GM23338 (cell line): Measurements from ENCODE around the gene NOL9. TPM values are rescaled to one million over a fixed set of nuclear protein-coding genes. Genes with fewer than 3 reads are reported as not detected.
"Not testable (repeated sequence)": the region's sequence is repeated elsewhere in the genome, so short reads cannot be mapped to it uniquely, and the experiment has no call there.

ENCODE experiments used
- ATAC-seq: fragments of 200-7000 bp; cut with Tn5 transposase; 3 replicates; pipeline ENCODE4 v1.9.1; 2020
- DNase-seq: peaks from one replicate; pipeline ENCODE4 v3.0.0-alpha.2; 2015; ENCODE audit warnings: low spot score
- H2AFZ ChIP-seq: fragments of 200-600 bp; sonication (generic); 2 replicates; pipeline ENCODE4 v1.8.0; 2016; ENCODE audit warnings: antibody characterized with exemption, mild to moderate bottlenecking, moderate library complexity
- H3F3A ChIP-seq: fragments of 200-600 bp; sonication (generic); replicated peaks from 2 replicates; pipeline ENCODE4 v1.8.0; 2017; ENCODE audit warnings: antibody characterized with exemption, mixed run types, low read depth
- H3K27ac ChIP-seq: fragments of 200-600 bp; sonication (generic); 2 replicates; pipeline ENCODE4 v1.6.1; 2016; ENCODE audit warnings: low read depth
- H3K27me3 ChIP-seq: fragments of 200-600 bp; sonication (generic); 2 replicates; pipeline ENCODE4 v1.8.0; 2016; ENCODE audit warnings: mild to moderate bottlenecking, mixed run types, moderate library complexity; ENCODE audit not compliant: insufficient read depth
- H3K36me3 ChIP-seq: fragments of 200-600 bp; sonication (generic); 2 replicates; pipeline ENCODE4 v1.8.0; 2016; ENCODE audit warnings: mild to moderate bottlenecking; ENCODE audit not compliant: insufficient read depth
- H3K4me1 ChIP-seq: fragments of 200-600 bp; sonication (generic); 2 replicates; pipeline ENCODE4 v1.8.0; 2016; ENCODE audit warnings: mild to moderate bottlenecking, moderate library complexity; ENCODE audit not compliant: insufficient read depth
- H3K4me2 ChIP-seq: fragments of 200-600 bp; sonication (generic); 2 replicates; pipeline ENCODE4 v1.7.1; 2017; ENCODE audit warnings: mixed run types
- H3K4me3 ChIP-seq: fragments of 200-600 bp; sonication (generic); 2 replicates; pipeline ENCODE4 v1.6.1; 2016; ENCODE audit warnings: mixed run types
- H3K79me2 ChIP-seq: fragments of 200-600 bp; sonication (generic); replicated peaks from 2 replicates; pipeline ENCODE4 v1.8.0; 2017; ENCODE audit warnings: mild to moderate bottlenecking; ENCODE audit not compliant: insufficient read depth
- H3K9me2 ChIP-seq: fragments of 200-600 bp; sonication (generic); 2 replicates; pipeline ENCODE4 v1.8.0; 2017; ENCODE audit not compliant: insufficient read depth
- H4K20me1 ChIP-seq: fragments of 200-600 bp; sonication (generic); replicated peaks from 2 replicates; pipeline ENCODE4 v1.8.0; 2017; ENCODE audit warnings: mild to moderate bottlenecking; ENCODE audit not compliant: insufficient read depth
- H3K27ac Mint-ChIP-seq: 2 replicates; pipeline ENCODE4 v1.8.0; 2020; ENCODE audit warnings: inconsistent platforms, mild to moderate bottlenecking, moderate library complexity, mixed read lengths
- H3K27me3 Mint-ChIP-seq: 3 replicates; pipeline ENCODE4 v1.8.0; 2022; ENCODE audit warnings: low read depth, mild to moderate bottlenecking, moderate library complexity, mixed read lengths, inconsistent platforms; ENCODE audit not compliant: insufficient read depth, poor library complexity
- H3K36me3 Mint-ChIP-seq: 3 replicates; pipeline ENCODE4 v1.8.0; 2021; ENCODE audit warnings: low read depth, mild to moderate bottlenecking, inconsistent platforms, moderate library complexity, mixed read lengths
- H3K4me1 Mint-ChIP-seq: 3 replicates; pipeline ENCODE4 v1.8.0; 2020; ENCODE audit warnings: mild to moderate bottlenecking, inconsistent platforms, mixed read lengths
- H3K4me3 Mint-ChIP-seq: 3 replicates; pipeline ENCODE4 v1.8.0; 2021; ENCODE audit warnings: moderate library complexity, mild to moderate bottlenecking, inconsistent platforms, mixed read lengths
- H3K9me3 Mint-ChIP-seq: 3 replicates; pipeline ENCODE4 v1.8.0; 2020; ENCODE audit warnings: moderate library complexity, mild to moderate bottlenecking, inconsistent platforms, mixed read lengths
- CREB1 ChIP-seq: fragments of 250-450 bp; sonication (Bioruptor Pico); IDR thresholded peaks from 2 replicates; pipeline ENCODE4 v1.5.0; 2020; ENCODE audit warnings: low read depth, mild to moderate bottlenecking, moderate library complexity
- ETS1 ChIP-seq: IDR thresholded peaks from 2 replicates; pipeline ENCODE4 v1.6.1; 2016; ENCODE audit warnings: antibody characterized with exemption
- EZH2 ChIP-seq: fragments of 200-600 bp; sonication (generic); IDR thresholded peaks from one replicate; pipeline ENCODE4 v1.8.0; 2017; ENCODE audit warnings: antibody characterized with exemption, mild to moderate bottlenecking, low read depth; ENCODE audit not compliant: unreplicated experiment
- EZH2phosphoT487 ChIP-seq: fragments of 200-600 bp; sonication (generic); IDR thresholded peaks from one replicate; pipeline ENCODE4 v1.8.1; 2018; ENCODE audit warnings: antibody characterized with exemption; ENCODE audit not compliant: unreplicated experiment
- JUNB ChIP-seq: IDR thresholded peaks from one replicate; pipeline ENCODE4 v1.6.1; 2016; ENCODE audit warnings: antibody characterized with exemption; ENCODE audit not compliant: unreplicated experiment
- NANOG ChIP-seq: IDR thresholded peaks from 2 replicates; pipeline ENCODE4 v1.6.1; 2016; ENCODE audit warnings: antibody characterized with exemption, borderline replicate concordance
- POLR2AphosphoS5 ChIP-seq: IDR thresholded peaks from 2 replicates; pipeline ENCODE4 v1.6.1; 2016; ENCODE audit warnings: antibody characterized with exemption, low read depth
- STAT1 ChIP-seq: IDR thresholded peaks from one replicate; pipeline ENCODE4 v1.6.1; 2016; ENCODE audit warnings: antibody characterized with exemption; ENCODE audit not compliant: unreplicated experiment
- ZNF114 ChIP-seq: fragments of 250-450 bp; sonication (Bioruptor Pico); IDR thresholded peaks from 2 replicates; pipeline ENCODE4 v1.5.0; 2020; ENCODE audit warnings: mild to moderate bottlenecking, moderate library complexity
- ZNF331 ChIP-seq: fragments of 250-450 bp; sonication (Bioruptor Pico); IDR thresholded peaks from 2 replicates; pipeline ENCODE4 v1.5.0; 2020; ENCODE audit warnings: low read depth, mild to moderate bottlenecking, moderate library complexity
- polyA plus RNA-seq: library from polyadenylated mRNA; unstranded; fragments of >200 nt; fragmentation: Nextera tagmentation; extraction: Ambion mirVana; gene quantifications from 2 replicates; pipeline ENCODE4 v1.2.1, GENCODE V29; 2016
- total RNA-seq: library from RNA; depleted of rRNA; stranded (reverse); fragments of >200 nt; shearing (Covaris generic); gene quantifications from 2 replicates; pipeline ENCODE4 v1.2.3, GENCODE V29; 2014

The NOL9 gene
- total and polyA plus RNA-seq, 2 experiments from 2014 or later: 13.2 to 48.5 TPM

- Mint-ChIP-seq H3K4me3 (peak overlapping the region; percentile 91), H3K27ac (peak overlapping the region; percentile 88), H3K4me1 (peaks cover 20% of the 10 kb centered on the region), H3K9me3 (no peaks in the 10 kb centered on the region), H3K27me3 (peaks cover 20% of the 10 kb centered on the region), H3K36me3 (peaks cover 49% of the 10 kb centered on the region)
- no peak overlapping the region for H3K27ac ChIP-seq
- TF ChIP-seq EZH2phosphoT487 (no peak), CREB1 (no peak), ZNF331 (CRISPR knock-in tag) (no peak), ETS1 (no peak), EZH2 (no peak)
- H3F3A ChIP-seq: peaks cover 10% of the 10 kb centered on the region; the same call in 1 of the 2 replicates
- H3K4me3 ChIP-seq: peak overlapping the region; percentile 98
- peaks cover 57% of the 10 kb centered on the region for H3K79me2 ChIP-seq
- no peaks in the 10 kb centered on the region for H3K9me2 ChIP-seq
- H3K4me1 ChIP-seq: peaks cover 9% of the 10 kb centered on the region
- peak overlapping the region; percentile 81 for H3K4me2 ChIP-seq
- peaks cover 41% of the 10 kb centered on the region for H4K20me1 ChIP-seq
- H3K36me3 ChIP-seq: no peaks in the 10 kb centered on the region; the same call in 1 of the 2 replicates
- DNase-seq (no peak), ATAC-seq (no peak)
- H2AFZ ChIP-seq: no peak overlapping the region
- peaks cover 5% of the 10 kb centered on the region; the same call in 1 of the 2 replicates for H3K27me3 ChIP-seq
These were observed 46.2 kb upstream of the NOL9 start for GRCh38 chr1:6600410-6601048.

- H3K27ac ChIP-seq: not testable (repeated sequence)
- peak overlapping the region; percentile 98 for H3K4me3 ChIP-seq
These were observed 45.7 kb upstream of the NOL9 start for GRCh38 chr1:6599991-6600390.

GRCh38 chr1:6599141-6599975 lies 45.0 kb upstream of the NOL9 start:
- no peaks in the 10 kb centered on the region for H3K9me2 ChIP-seq
- no peak overlapping the region for H3K27ac ChIP-seq
- peaks cover 5% of the 10 kb centered on the region; the same call in 1 of the 2 replicates for H3K27me3 ChIP-seq
- H3K9me3 Mint-ChIP-seq: no peaks in the 10 kb centered on the region
- peaks cover 9% of the 10 kb centered on the region for H3K4me1 ChIP-seq
- H3K36me3 ChIP-seq: peaks cover 5% of the 10 kb centered on the region
- H4K20me1 ChIP-seq: peaks cover 41% of the 10 kb centered on the region
- H3F3A ChIP-seq: peaks cover 10% of the 10 kb centered on the region; the same call in 1 of the 2 replicates
- peaks cover 59% of the 10 kb centered on the region for H3K36me3 Mint-ChIP-seq
- peaks cover 57% of the 10 kb centered on the region for H3K79me2 ChIP-seq
- DNase-seq: no peak
- H3K4me2 ChIP-seq: peak overlapping the region; percentile 81; the same call in 1 of the 2 replicates
- 0 out of 2 replicates have a peak overlapping the region, but pooled peaks have one; percentile 34 for H3K4me3 ChIP-seq
- ATAC-seq: no peak
- no peak overlapping the region for H3K27ac Mint-ChIP-seq
- peaks cover 19% of the 10 kb centered on the region for H3K4me1 Mint-ChIP-seq
- H3K27me3 Mint-ChIP-seq: peaks cover 20% of the 10 kb centered on the region
- no peak overlapping the region for H2AFZ ChIP-seq
- peak overlapping the region; percentile 53 for H3K4me3 Mint-ChIP-seq
- TF ChIP-seq POLR2AphosphoS5: no peak
- no peak for TF ChIP-seq NANOG
- TF ChIP-seq STAT1: no peak
- TF ChIP-seq EZH2phosphoT487: no peak
- TF ChIP-seq JUNB: no peak
- no peak for TF ChIP-seq ZNF331 (CRISPR knock-in tag)
- no peak for TF ChIP-seq EZH2
- no peak for TF ChIP-seq ETS1
- no peak for TF ChIP-seq ZNF114 (CRISPR knock-in tag)

More at GRCh38 chr1:6599991-6600390, 45.7 kb upstream of the NOL9 start:
- Mint-ChIP-seq H3K36me3 (peaks cover 55% of the 10 kb centered on the region), H3K4me3 (peak overlapping the region; percentile 91), H3K27ac (peak overlapping the region; percentile 75; the same call in 1 of the 2 replicates), H3K27me3 (peaks cover 20% of the 10 kb centered on the region), H3K4me1 (peaks cover 20% of the 10 kb centered on the region)
- H3K9me3 Mint-ChIP-seq, H3K4me1 ChIP-seq, H3K36me3 ChIP-seq, H3K9me2 ChIP-seq, H3F3A ChIP-seq, H3K27me3 ChIP-seq, DNase-seq, H2AFZ ChIP-seq, ATAC-seq: not testable (repeated sequence)
- H3K79me2 ChIP-seq: peaks cover 57% of the 10 kb centered on the region
- peak overlapping the region; percentile 81 for H3K4me2 ChIP-seq
- peaks cover 41% of the 10 kb centered on the region for H4K20me1 ChIP-seq
